Mammary epithelial cell (primary cell): ENCODE data around the gene BCORL1.

ENCODE experiments used
- EZH2 ChIP-seq: IDR thresholded peaks from 2 replicates; pipeline ENCODE4 v1.6.1; 2012; ENCODE audit warnings: low read length, inconsistent platforms, borderline replicate concordance
- TF ChIP-seq, protein P1 (sequence below), 2 donors: IDR thresholded peaks in 1 of 2; conservative IDR thresholded peaks in 1 of 2; 2 replicates each; pipeline ENCODE4 v1.5.1; 2011 to 2012; ENCODE audit warnings: inconsistent platforms in 2 of 2, low read length in 2 of 2, mild to moderate bottlenecking in 2 of 2, control low read depth in 1 of 2, low read depth in 1 of 2; ENCODE audit not compliant: insufficient read depth in 1 of 2; ENCODE audit errors: extremely low read depth in 1 of 2

DNA sequence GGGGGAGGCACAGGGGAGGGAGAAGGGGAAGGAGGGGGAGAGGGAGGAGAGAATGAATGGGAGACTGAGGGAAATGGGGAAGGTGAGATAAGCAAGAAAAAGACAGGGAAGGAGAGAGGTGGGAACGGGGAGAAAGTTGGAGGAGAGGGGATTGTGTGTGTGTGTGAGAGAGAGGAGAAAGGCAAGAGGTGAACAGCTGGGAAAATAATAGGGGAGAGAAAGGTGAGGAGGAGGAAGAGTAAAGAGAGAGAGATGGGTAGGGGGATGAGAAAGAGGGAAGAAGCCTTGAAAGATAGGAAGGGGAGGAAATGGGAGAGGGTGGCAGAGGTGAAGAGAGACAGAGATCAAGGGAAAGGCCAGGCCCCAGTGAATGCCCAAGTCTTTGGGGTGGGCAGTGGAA, 20.1 kb downstream of the BCORL1 start:
- no peak for TF ChIP-seq EZH2
- TF ChIP-seq, protein P1, sequence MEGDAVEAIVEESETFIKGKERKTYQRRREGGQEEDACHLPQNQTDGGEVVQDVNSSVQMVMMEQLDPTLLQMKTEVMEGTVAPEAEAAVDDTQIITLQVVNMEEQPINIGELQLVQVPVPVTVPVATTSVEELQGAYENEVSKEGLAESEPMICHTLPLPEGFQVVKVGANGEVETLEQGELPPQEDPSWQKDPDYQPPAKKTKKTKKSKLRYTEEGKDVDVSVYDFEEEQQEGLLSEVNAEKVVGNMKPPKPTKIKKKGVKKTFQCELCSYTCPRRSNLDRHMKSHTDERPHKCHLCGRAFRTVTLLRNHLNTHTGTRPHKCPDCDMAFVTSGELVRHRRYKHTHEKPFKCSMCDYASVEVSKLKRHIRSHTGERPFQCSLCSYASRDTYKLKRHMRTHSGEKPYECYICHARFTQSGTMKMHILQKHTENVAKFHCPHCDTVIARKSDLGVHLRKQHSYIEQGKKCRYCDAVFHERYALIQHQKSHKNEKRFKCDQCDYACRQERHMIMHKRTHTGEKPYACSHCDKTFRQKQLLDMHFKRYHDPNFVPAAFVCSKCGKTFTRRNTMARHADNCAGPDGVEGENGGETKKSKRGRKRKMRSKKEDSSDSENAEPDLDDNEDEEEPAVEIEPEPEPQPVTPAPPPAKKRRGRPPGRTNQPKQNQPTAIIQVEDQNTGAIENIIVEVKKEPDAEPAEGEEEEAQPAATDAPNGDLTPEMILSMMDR (conservative IDR thresholded peaks at IDR 0.05 in 1 of 2, IDR thresholded peaks at IDR 0.05 in 1 of 2; ENCODE audit: extremely low read depth in 1 of 2, insufficient read depth in 1 of 2, low read depth in 1 of 2, low read length in 2 of 2): no peak
